K562 (cell line): ENCODE measurements around the gene TUBGCP6.

ENCODE experiments used
- CTCF ChIP-seq, 3 experiments: IDR thresholded peaks in 2 of 3; conservative IDR thresholded peaks in 1 of 3; 2 replicates each; pipeline ENCODE4 v1.5.1; 2011 to 2012; ENCODE audit warnings: low read length in 3 of 3, mild to moderate bottlenecking in 3 of 3, control low read depth in 2 of 3, improper control_type of control experiment in 1 of 3, inconsistent platforms in 1 of 3, low read depth in 1 of 3, mixed read lengths in 1 of 3, moderate library complexity in 1 of 3; ENCODE audit not compliant: insufficient read depth in 2 of 3
- SMC3 ChIP-seq: conservative IDR thresholded peaks from 2 replicates; pipeline ENCODE4 v1.6.1; 2011; ENCODE audit warnings: low read depth, low read length, improper control_type of control experiment; ENCODE audit not compliant: insufficient read depth

GRCh38 chr22:50213263-50213662, 31.6 kb downstream of the TUBGCP6 start:
- TF ChIP-seq CTCF (IDR thresholded peaks at IDR 0.05 in 2 of 3, conservative IDR thresholded peaks at IDR 0.05 in 1 of 3; ENCODE audit: insufficient read depth in 2 of 3, low read depth in 1 of 3, low read length in 3 of 3) = no peak
- no peak for TF ChIP-seq SMC3
